ENCODE data around the gene DDX27. TPM values are rescaled to one million over a fixed set of nuclear protein-coding genes. Genes with fewer than 3 reads are reported as not detected.

DDX27 gene
- total RNA-seq, 2 donors from 2014 or later: 10.2 to 20.6 TPM

DNA sequence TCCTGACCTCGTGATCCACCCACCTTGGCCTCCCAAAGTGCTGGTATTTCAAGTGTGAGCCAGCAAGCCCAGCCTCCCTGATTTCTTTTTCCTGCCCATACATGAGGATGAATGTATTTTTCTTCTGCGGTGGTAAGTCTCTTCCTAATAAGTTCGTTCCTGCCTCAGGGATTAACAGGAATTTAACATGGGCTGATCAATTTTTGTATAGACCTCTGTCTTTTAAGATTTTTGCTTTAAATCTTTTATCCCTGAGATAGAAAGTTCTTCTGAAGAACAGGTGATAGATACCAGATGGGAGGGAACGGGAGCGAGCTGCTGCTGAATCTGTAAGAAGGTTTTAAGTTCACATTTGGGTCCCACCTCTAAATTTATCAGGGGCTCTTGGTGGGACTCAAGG lies 65.6 kb downstream of the DDX27 start:
- Histone ChIP-seq H3K4me1 (peaks cover 0 to 20% of the 10 kb centered on the region in 2 donors), H3K9me3 (peaks cover 5 to 41% of the 10 kb centered on the region in 2 donors), H3K27me3 (no peaks in the 10 kb centered on the region), H3K27ac (no peak overlapping the region), H3K4me3 (no peak overlapping the region), H3K36me3 (peaks cover 100% of the 10 kb centered on the region)
- TF ChIP-seq CTCF (IDR thresholded peaks at IDR 0.05): no peak
- no peak for DNase-seq (ENCODE audit: low spot score)

DNA sequence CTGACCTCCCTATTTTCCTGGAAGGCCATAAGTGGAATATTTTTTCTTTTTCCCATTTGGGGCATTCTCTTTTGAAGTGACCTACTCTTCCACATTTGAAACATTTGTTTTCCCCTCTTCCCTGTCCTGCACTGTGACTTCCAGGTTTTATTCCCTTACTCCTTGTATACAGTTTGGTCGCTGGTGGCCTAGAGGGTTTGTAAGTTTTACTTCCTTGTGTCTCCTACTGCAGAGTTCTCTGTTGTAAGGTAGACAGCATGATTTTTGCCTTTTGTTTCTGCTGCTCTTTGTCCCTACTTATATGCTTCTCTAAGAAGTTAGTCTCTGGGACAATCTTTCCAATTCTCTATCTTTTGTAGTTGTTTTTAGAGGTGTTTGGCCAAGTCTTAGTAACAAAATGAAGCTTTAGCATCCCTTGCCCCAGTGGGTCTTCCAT lies 66.0 kb downstream of the DDX27 start:
- no peak for TF ChIP-seq CTCF (IDR thresholded peaks at IDR 0.05)
- Histone ChIP-seq H3K27ac (no peak overlapping the region), H3K4me3 (no peak overlapping the region), H3K9me3 (peaks cover 5 to 40% of the 10 kb centered on the region in 2 donors), H3K27me3 (no peaks in the 10 kb centered on the region), H3K36me3 (peaks cover 100% of the 10 kb centered on the region), H3K4me1 (peaks cover 0 to 16% of the 10 kb centered on the region in 2 donors)
- DNase-seq (ENCODE audit: low spot score): no peak

DNA sequence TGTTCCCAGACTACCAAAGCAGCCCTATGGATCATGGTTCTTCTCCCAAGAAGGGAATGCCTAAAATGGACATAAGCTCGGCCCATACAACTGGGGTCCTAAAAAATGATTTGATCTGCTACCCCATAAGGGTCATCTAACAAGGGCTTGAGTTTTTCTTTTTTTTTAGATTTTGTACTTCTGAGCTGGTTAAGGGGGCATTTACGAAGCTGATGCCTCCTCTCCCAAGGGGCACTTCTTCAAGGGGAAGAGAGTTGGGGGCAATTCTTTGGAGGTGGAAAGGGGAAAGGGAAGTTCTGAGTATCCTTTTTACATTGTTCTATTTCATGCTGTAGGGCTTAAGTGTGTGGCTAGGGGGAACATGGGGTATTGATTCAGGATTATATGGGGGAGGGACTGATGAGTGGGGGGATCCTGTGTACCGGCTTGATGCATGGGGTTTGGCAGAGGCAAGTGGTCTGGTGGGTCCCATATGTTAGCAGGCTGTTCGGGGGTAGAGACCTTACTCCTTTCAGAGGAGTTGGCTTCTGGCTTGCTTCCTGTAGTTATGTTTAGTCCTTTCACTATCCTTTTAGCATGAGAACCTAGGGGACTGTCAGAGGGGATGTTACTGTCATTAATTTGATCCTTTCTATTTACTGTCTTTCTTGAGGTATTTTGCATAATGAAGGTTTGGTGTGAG lies 66.7 kb downstream of the DDX27 start:
- Histone ChIP-seq H3K36me3 (peaks cover 100% of the 10 kb centered on the region), H3K27me3 (no peaks in the 10 kb centered on the region), H3K27ac (no peak overlapping the region), H3K9me3 (peaks cover 5 to 33% of the 10 kb centered on the region in 2 donors), H3K4me1 (peaks cover 0 to 13% of the 10 kb centered on the region in 2 donors), H3K4me3 (no peak overlapping the region)
- no peak for TF ChIP-seq CTCF (IDR thresholded peaks at IDR 0.05)
- DNase-seq (ENCODE audit: low spot score): no peak

GRCh38 chr20:49286689-49287551 lies 67.7 kb downstream of the DDX27 start:
- H3K27ac ChIP-seq: no peak overlapping the region
- no peaks in the 10 kb centered on the region for H3K27me3 ChIP-seq
- no peak for TF ChIP-seq CTCF (IDR thresholded peaks at IDR 0.05)
- peaks cover 5 to 28% of the 10 kb centered on the region in 2 donors for H3K9me3 ChIP-seq
- DNase-seq (ENCODE audit: low spot score): no peak
- peaks cover 0 to 7% of the 10 kb centered on the region in 2 donors for H3K4me1 ChIP-seq
- no peak overlapping the region for H3K4me3 ChIP-seq
- peaks cover 100% of the 10 kb centered on the region for H3K36me3 ChIP-seq

GRCh38 chr20:49287555-49288249 lies 68.5 kb downstream of the DDX27 start:
- H3K27me3 ChIP-seq: no peaks in the 10 kb centered on the region
- peaks cover 0 to 5% of the 10 kb centered on the region in 2 donors for H3K4me1 ChIP-seq
- H3K27ac ChIP-seq: no peak overlapping the region
- TF ChIP-seq CTCF (IDR thresholded peaks at IDR 0.05): no peak
- no peak overlapping the region for H3K4me3 ChIP-seq
- H3K36me3 ChIP-seq: peaks cover 93% of the 10 kb centered on the region
- DNase-seq (ENCODE audit: low spot score): no peak
- H3K9me3 ChIP-seq: peaks cover 5 to 28% of the 10 kb centered on the region in 2 donors

Measured in right atrium auricular region (tissue), 2 donors.